ENCODE data around the gene KCNH1.

The KCNH1 gene

DNA sequence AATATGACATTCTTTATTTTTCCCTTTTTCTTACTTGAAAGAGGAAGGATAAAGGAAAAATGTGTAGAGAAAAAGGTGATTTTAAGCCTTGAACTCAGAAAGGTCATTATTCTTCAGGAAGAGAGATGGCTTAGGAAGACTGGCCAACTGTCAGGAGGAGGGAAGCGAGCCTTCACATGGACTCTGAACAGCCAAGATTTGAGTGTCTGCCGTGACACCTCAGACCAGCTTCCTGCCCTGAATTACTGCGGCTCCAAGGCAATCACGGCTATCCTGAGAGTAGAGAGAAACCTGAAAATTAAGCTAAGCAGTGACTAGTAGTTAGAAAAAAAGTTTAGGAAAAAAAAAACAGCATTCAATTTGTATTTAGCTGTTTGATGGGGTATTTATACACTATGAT is 314.7 kb downstream of the KCNH1 start:
- no peaks in the 10 kb centered on the region for H3K27me3 Mint-ChIP-seq
- H3K27ac Mint-ChIP-seq = no peak overlapping the region
- DNase-seq = no peak
- H3K4me3 Mint-ChIP-seq = no peak overlapping the region
- no peaks in the 10 kb centered on the region for H3K4me1 Mint-ChIP-seq
- CTCF ChIA-PET = no interaction called here
- H3K9me3 Mint-ChIP-seq = no peaks in the 10 kb centered on the region
- no peaks in the 10 kb centered on the region for H3K36me3 Mint-ChIP-seq

DNA sequence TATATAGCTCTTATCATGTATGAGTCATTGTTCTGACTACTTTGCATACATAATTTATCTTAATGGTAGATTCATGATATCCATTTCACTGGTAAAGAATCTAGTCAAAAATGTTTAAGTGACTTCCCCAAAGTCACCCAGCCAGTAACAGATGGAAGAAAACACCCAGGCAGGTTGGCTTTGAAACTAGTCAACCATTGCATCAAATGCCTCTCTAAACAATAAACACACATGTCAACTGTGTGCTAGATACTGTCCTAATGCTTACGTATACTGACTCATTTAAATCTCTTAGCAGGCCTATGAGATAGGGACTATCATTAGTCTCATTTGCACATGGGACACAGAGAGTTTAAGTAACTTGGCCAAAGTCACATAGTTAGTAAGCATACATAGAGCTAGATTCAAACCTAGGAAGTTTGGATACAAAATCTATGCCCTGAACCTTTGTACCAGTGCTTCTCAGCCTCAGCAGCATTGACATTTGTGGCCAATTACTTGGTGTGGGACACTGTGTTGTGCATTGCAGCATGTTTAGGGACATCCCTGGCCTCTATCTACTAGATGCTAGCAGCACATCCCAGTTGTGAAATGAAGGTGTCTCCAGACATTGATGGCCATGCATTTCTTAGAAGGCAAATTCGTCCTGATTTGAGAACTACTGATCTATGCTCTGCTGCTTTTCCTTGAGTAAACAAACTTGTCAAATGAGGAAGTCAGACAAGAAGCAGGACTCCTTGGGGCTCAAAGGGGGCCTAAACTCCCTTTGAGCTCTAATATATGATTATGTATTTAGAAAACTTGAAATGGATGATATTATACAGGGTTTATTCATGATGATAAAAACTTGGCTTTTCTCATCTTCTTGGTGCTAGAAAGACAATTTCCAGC is 316.3 kb downstream of the KCNH1 start:
- Mint-ChIP-seq H3K27ac (no peak overlapping the region), H3K9me3 (no peaks in the 10 kb centered on the region), H3K27me3 (no peaks in the 10 kb centered on the region), H3K4me3 (no peak overlapping the region), H3K36me3 (no peaks in the 10 kb centered on the region), H3K4me1 (no peaks in the 10 kb centered on the region)
- DNase-seq = no peak
- CTCF ChIA-PET = no interaction called here

DNA sequence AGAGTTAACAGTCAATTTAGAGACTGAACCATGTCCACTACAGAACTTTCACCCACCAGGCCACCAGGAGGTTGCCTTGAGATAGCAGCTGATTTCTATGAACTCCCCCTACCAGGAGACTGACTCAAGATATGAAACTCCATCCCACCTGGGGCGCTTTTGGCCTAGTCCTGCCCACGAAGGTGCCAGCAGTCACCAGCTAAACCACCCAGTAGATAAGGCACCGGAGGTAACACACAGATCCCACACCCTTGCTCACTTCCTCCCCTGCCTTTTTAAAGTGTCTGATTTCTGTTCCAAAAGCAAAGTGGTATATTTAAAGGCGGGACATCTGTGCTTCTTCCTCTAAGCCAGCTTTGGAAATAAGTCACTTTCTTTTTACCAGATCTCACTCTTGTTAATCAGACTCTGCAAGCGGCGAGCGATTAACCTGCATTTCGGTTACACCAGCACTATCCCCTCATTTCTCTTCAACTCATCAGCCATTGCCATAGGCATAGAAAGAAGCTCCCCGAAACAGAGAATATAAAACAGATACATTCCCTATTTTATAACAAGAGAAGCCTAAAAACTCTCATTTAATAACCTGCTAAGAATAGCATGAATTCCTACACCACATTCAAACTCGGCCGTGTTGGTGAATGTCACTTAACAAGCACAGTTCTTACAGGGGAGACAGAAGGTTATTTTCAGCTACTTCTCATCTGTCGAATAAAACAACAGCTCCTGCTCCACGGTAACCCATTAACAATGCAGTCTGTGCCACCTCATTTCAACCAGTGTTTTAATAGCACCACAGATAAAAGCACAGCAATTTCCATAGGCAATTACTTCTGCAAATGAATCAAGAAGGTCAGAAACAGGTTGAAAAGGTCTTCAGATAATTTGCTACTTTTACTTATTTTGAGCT is 318.1 kb downstream of the KCNH1 start:
- Mint-ChIP-seq H3K36me3 (no peaks in the 10 kb centered on the region), H3K27ac (no peak overlapping the region), H3K4me1 (no peaks in the 10 kb centered on the region), H3K9me3 (no peaks in the 10 kb centered on the region), H3K4me3 (no peak overlapping the region), H3K27me3 (no peaks in the 10 kb centered on the region)
- CTCF ChIA-PET = no interaction called here
- DNase-seq = no peak

DNA sequence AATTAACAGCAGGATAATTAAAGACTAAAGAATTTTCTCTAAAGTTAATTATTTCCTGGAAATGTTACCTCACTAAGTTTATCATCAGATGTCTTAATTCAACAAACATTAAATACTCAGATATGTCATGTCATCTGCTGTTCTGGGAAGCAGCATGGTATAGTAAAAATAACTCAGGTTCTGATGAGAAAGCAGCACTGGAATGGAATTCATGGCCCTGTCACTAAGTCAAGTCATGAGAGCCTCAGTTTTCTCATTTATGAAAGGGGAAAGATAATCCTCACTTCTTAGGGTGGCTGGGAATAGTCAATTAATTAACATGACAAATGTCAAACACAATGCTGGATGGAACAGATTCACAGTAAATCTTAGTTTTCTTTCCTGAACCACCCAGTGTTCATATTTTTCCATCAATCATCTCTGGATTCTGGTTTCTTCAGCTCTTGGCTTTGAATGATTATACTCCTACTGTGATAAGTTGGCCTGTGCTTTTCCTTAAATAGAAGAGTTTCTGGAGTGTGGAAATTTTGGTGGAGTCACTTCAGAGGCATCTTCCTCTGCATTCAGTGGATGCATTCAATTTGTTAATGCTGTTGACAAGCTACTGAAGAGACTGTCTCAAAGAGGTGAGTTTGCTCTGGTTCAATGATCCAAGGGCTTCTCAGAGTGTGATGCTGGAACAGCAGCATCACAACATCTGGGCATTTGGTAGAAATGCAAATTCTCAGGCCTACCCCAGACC is 319.4 kb downstream of the KCNH1 start:
- H3K27ac Mint-ChIP-seq = no peak overlapping the region
- H3K4me3 Mint-ChIP-seq = no peak overlapping the region
- H3K9me3 Mint-ChIP-seq = no peaks in the 10 kb centered on the region
- no peaks in the 10 kb centered on the region for H3K4me1 Mint-ChIP-seq
- H3K36me3 Mint-ChIP-seq = no peaks in the 10 kb centered on the region
- H3K27me3 Mint-ChIP-seq = no peaks in the 10 kb centered on the region
- no peak for DNase-seq
- CTCF ChIA-PET = no interaction called here

DNA sequence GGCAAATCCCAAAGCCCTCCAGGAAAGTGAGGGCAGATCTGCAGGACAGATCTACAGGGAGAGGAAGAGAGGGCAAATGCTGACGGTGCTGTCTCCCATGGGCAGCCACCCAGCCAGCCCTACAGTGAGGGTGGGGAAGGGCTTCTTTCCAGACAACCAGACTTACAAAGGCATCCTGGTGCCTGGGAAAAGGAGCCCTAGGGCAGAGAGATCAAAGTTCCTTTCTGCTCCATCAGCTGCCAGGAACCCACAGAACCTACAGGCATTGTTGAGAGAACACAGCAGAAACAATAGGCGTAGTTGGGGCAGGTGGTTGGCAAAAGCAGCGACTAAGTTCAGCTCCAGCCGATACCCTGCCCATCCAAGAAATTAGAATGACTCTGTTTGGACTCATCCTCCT is 332.4 kb downstream of the KCNH1 start:
- Mint-ChIP-seq H3K4me3 (no peak overlapping the region), H3K9me3 (no peaks in the 10 kb centered on the region), H3K36me3 (no peaks in the 10 kb centered on the region), H3K27ac (no peak overlapping the region), H3K27me3 (no peaks in the 10 kb centered on the region), H3K4me1 (no peaks in the 10 kb centered on the region)
- CTCF ChIA-PET = no interaction called here
- DNase-seq = no peak

DNA sequence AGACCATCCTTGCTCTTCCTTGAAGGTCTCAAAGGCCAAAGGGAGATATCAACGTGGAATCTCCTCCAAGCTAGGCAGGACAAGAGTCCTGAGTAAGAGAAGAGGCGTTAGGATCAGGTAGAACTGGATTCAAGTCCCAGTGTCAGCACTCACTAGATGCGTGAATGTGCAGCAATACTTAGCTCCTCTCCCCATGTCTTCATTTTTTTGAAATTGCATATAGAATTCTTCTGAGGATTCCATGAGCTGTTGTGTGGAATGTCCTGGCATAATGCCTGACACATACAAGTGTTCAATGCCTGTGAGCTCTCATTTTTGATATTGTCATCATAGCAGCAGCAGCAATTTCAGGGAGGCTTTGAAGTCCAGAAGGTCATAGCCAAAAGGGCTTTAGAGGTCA is 333.2 kb downstream of the KCNH1 start:
- CTCF ChIA-PET = no interaction called here
- H3K27me3 Mint-ChIP-seq = no peaks in the 10 kb centered on the region
- DNase-seq = no peak
- H3K9me3 Mint-ChIP-seq = no peaks in the 10 kb centered on the region
- H3K27ac Mint-ChIP-seq = no peak overlapping the region
- H3K4me1 Mint-ChIP-seq = no peaks in the 10 kb centered on the region
- H3K4me3 Mint-ChIP-seq = no peak overlapping the region
- H3K36me3 Mint-ChIP-seq = no peaks in the 10 kb centered on the region

DNA sequence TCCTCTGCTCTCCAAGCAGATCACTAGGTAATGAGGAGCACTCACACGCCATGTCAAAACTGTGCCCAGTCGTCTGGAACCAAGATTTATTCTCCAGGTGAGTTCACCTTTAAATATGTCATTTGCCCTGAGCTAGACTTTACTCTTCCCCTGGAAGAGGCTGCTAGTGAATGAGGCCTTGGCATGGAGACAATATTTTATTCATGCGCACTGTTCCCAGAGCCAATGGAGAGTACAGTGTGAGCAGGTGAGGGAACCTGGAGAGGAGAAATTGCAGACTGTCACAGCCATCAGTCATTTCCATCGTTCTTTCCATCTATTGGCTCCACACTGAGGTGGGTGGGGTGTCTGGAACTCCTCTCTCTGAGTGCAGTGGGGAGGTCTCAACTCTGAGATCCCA is 333.6 kb downstream of the KCNH1 start:
- DNase-seq = no peak
- CTCF ChIA-PET = no interaction called here
- no peaks in the 10 kb centered on the region for H3K4me1 Mint-ChIP-seq
- no peak overlapping the region for H3K4me3 Mint-ChIP-seq
- H3K9me3 Mint-ChIP-seq = no peaks in the 10 kb centered on the region
- no peaks in the 10 kb centered on the region for H3K36me3 Mint-ChIP-seq
- no peaks in the 10 kb centered on the region for H3K27me3 Mint-ChIP-seq
- no peak overlapping the region for H3K27ac Mint-ChIP-seq

DNA sequence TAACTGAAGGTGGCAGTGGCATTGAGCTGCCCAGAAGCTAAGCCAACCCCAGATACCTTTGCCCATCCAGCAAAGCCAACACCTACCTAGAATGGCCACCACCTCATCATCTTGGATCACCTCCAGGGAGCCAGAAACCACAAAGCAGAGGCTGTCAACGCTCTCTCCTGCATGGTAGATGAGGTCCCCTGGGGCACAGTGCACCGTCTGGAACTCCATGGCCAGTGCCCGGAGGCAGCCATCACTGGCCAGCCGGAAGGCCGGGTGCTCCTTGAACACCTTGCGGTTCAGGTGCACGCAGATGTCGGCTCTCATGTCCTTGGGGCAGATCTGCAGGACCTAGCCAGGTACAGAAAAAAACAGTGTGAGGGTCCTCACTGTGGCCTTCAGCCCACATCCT is 336.5 kb downstream of the KCNH1 start:
- no peak for DNase-seq
- no peaks in the 10 kb centered on the region for H3K9me3 Mint-ChIP-seq
- no peaks in the 10 kb centered on the region for H3K4me1 Mint-ChIP-seq
- no peak overlapping the region for H3K27ac Mint-ChIP-seq
- H3K27me3 Mint-ChIP-seq = no peaks in the 10 kb centered on the region
- H3K36me3 Mint-ChIP-seq = no peaks in the 10 kb centered on the region
- no peak overlapping the region for H3K4me3 Mint-ChIP-seq
- CTCF ChIA-PET = no interaction called here

DNA sequence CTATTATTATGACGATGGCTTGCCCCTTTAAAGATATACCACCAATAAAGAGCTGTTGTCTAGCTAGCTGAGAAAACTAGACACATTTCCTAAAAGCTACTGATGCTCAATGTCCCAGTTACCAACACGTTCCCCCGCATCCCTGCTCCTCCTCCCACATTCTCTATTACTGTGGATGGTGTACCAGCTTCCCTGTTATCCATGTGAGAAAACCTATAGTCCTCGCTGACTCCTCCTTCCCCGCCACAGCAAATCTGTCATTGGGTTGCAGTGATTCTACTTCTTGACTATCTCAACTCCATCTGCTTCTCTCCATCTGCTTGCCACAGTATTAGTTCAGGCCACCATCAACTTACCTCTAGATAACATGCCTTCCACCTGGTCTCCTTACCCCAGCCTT is 337.5 kb downstream of the KCNH1 start:
- no peaks in the 10 kb centered on the region for H3K9me3 Mint-ChIP-seq
- DNase-seq = no peak
- H3K4me3 Mint-ChIP-seq = no peak overlapping the region
- H3K27me3 Mint-ChIP-seq = no peaks in the 10 kb centered on the region
- H3K27ac Mint-ChIP-seq = no peak overlapping the region
- H3K36me3 Mint-ChIP-seq = no peaks in the 10 kb centered on the region
- CTCF ChIA-PET = no interaction called here
- H3K4me1 Mint-ChIP-seq = no peaks in the 10 kb centered on the region

DNA sequence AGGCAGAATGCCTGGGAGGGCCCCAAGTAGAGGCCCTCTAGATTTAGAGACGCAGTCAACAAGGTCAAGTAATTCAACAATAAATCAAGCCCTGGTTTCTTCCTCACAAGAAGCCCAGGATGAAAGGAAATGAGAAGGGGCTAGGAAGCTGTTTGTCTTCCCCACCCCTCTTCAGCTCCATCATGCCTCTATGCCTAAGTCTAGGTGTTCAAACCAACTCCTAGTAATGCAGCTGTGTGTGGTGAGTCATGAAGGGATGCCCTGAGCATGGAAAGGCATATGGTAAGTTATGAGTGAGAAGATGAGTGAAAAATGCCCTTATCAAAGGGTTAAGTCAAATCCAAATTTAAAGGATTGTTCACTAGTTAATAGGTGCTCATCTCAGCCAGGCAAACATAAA is 339.5 kb downstream of the KCNH1 start:
- H3K27me3 Mint-ChIP-seq = no peaks in the 10 kb centered on the region
- no peaks in the 10 kb centered on the region for H3K9me3 Mint-ChIP-seq
- DNase-seq = no peak
- H3K4me1 Mint-ChIP-seq = peaks cover 4% of the 10 kb centered on the region
- no peaks in the 10 kb centered on the region for H3K36me3 Mint-ChIP-seq
- no peak overlapping the region for H3K27ac Mint-ChIP-seq
- H3K4me3 Mint-ChIP-seq = no peak overlapping the region
- CTCF ChIA-PET = no interaction called here

DNA sequence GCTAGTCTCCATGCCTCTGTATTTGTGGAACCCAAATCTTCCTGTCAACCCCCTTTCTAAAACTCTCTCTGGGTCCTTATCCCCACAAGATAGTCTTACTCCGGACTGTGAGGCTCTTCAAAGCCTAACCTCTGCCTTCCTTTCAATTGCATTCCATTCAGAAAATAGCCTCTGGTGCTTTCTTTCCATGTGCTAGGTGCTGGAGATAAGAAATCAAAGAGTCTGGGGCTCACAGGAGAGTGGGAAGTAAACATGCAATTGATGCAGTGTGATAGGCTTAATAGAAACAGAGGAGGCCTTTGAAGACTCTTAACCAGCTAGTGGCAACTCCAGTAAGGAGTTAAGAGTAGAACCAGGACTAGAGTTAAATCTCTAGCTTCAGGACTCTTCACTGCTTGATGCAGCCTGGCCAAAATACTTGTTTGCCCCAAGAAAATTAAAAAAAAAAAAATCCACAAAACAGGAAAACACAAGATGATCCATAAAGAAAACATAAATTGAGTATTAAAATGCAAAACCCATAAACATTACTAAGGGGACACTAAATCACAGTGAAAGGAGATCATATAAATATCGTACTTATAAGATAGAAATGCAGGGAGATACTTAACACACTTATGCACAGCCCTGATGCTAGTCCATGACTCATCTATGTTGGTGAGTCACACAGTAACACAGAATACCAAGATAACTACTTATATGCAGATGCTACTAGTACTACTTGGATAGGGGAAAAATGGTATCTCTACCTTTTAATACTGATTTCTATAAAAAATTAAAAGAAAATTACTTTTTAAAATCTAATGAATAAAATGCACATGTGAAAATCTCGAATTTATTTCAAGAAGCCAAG is 341.5 kb downstream of the KCNH1 start:
- no peak for DNase-seq

DNA sequence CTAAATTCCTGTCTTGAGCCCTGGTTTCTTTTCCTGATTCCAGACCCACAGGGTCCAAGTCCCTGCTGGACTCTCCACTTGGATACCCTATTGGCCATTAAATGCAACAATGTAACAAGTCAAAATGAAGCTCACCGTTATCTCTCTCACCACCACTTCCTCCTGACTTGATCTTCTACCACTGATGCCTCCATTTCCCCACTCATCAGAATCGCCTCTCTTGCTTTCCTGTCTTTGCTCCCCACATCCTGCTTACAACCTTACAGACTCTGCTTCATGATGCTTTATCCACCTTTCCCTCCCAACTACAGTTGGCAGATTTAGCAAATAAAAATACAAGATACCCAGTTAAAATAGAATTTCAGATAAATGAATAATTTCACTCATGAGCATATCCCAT is 343.8 kb downstream of the KCNH1 start:
- CTCF ChIA-PET = no interaction called here
- DNase-seq = no peak
- no peaks in the 10 kb centered on the region for H3K36me3 Mint-ChIP-seq
- H3K27me3 Mint-ChIP-seq = peaks cover 4% of the 10 kb centered on the region
- H3K9me3 Mint-ChIP-seq = no peaks in the 10 kb centered on the region
- no peak overlapping the region for H3K27ac Mint-ChIP-seq
- H3K4me3 Mint-ChIP-seq = no peak overlapping the region
- peaks cover 4% of the 10 kb centered on the region for H3K4me1 Mint-ChIP-seq

More for the DNA sequence above, 341.5 kb downstream of the KCNH1 start:
- H3K27ac Mint-ChIP-seq = no peak overlapping the region
- no peaks in the 10 kb centered on the region for H3K36me3 Mint-ChIP-seq
- CTCF ChIA-PET = no interaction called here
- H3K27me3 Mint-ChIP-seq = no peaks in the 10 kb centered on the region
- H3K9me3 Mint-ChIP-seq = no peaks in the 10 kb centered on the region
- no peak overlapping the region for H3K4me3 Mint-ChIP-seq
- H3K4me1 Mint-ChIP-seq = peaks cover 4% of the 10 kb centered on the region

DNA sequence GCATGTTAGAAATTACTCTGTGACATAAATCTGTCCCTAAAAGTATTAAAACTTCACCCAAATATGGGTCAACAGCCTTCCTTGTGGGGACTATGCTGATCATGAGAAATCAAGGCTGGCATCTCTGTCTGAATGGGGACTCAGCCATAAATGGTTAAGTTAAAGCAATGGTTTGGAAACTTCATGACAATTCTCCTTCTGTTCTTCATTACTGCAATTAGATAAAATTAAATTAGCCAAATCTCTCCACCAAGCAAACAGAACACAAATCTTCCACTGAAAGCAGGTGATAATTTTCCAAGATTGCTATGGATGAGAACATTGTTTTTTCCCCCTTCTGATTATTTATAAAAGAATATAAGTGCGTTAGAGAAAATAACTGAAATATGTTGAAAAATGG is 346.1 kb downstream of the KCNH1 start:
- Mint-ChIP-seq H3K9me3 (no peaks in the 10 kb centered on the region), H3K4me3 (no peak overlapping the region), H3K27me3 (peaks cover 4% of the 10 kb centered on the region), H3K27ac (no peak overlapping the region), H3K36me3 (no peaks in the 10 kb centered on the region), H3K4me1 (peaks cover 4% of the 10 kb centered on the region)
- CTCF ChIA-PET = no interaction called here
- DNase-seq = no peak

DNA sequence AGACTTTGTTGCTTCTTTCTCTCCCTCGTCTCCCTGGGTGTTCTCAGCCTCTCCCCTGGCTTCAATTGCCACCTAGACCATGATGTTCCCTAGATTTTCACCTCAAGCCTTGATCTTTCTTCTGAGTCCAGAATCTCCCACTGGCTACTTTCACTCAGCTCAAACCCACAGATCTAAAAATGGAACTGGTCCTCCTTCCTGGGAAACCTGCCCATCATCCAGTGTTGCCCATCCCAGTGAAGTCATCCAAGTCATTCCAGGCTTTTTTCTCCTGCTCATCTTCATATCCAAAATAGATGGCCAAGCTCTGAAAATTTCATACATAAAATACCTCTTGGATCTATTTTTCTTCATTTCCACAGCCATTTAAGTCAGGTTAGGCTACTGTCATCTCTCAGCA is 347.4 kb downstream of the KCNH1 start:
- no peaks in the 10 kb centered on the region for H3K9me3 Mint-ChIP-seq
- CTCF ChIA-PET = no interaction called here
- no peak overlapping the region for H3K27ac Mint-ChIP-seq

More for the DNA sequence above, 347.4 kb downstream of the KCNH1 start:
- Mint-ChIP-seq H3K4me3 (no peak overlapping the region), H3K27me3 (peaks cover 4% of the 10 kb centered on the region), H3K4me1 (peaks cover 4% of the 10 kb centered on the region), H3K36me3 (no peaks in the 10 kb centered on the region)
- DNase-seq = no peak

All from activated naive CD4-positive, alpha-beta T cell treated with anti-CD3 and anti-CD28 coated beads, Interleukin-2, amount 10 ng/mL, durations not matched to agents 7 days and 5 days (primary cell).